ENCODE results near the gene EML6.

GRCh38 chr2:54871457-54872107, 148.1 kb downstream of the EML6 start:
- TF ChIP-seq TP53 (CRISPR knock-in tag; IDR thresholded peaks at IDR 0.05), result no peak
- TF ChIP-seq ESRRA (IDR thresholded peaks at IDR 0.05; ENCODE audit: borderline replicate concordance, low read length), result no peak

Data from A549 (cell line).